Suprapubic skin (tissue), 4 donors: ENCODE data around the gene USP11. TPM values are rescaled to one million over a fixed set of nuclear protein-coding genes. Genes with fewer than 3 reads are reported as not detected.

Experiments used
- DNase-seq, 2 donors: peaks; one replicate each; pipeline ENCODE4 v3.0.0-alpha.2; 2019; ENCODE audit warnings: low spot score in 2 of 2
- H3K27ac ChIP-seq: fragments of 200-600 bp; sonication (generic); one replicate; pipeline ENCODE4 v1.5.1; 2019
- H3K27me3 ChIP-seq: fragments of 200-600 bp; sonication (generic); one replicate; pipeline ENCODE4 v1.5.1; 2019
- H3K36me3 ChIP-seq: fragments of 200-600 bp; sonication (generic); one replicate; pipeline ENCODE4 v1.5.1; 2019
- H3K4me1 ChIP-seq: fragments of 200-600 bp; sonication (generic); one replicate; pipeline ENCODE4 v1.5.1; 2019
- H3K4me3 ChIP-seq: fragments of 200-600 bp; sonication (generic); one replicate; pipeline ENCODE4 v1.5.1; 2019; ENCODE audit warnings: mild to moderate bottlenecking
- H3K9me3 ChIP-seq: fragments of 200-600 bp; sonication (generic); one replicate; pipeline ENCODE4 v1.5.1; 2019
- CTCF ChIP-seq, 2 donors: fragments of 200-600 bp in 1 of 2; fragments of 450-650 bp in 1 of 2; sonication (generic) in 1 of 2; IDR thresholded peaks; one replicate each; pipeline ENCODE4 v1.5.1; 2016 to 2019; ENCODE audit warnings: antibody characterized with exemption in 2 of 2, mild to moderate bottlenecking in 1 of 2, moderate library complexity in 1 of 2
- EP300 ChIP-seq: sonication (generic); formaldehyde crosslinking; IDR thresholded peaks from one replicate; pipeline ENCODE4 v1.6.1; 2017; ENCODE audit warnings: antibody characterized with exemption
- POLR2A ChIP-seq, 2 donors: fragments of 450-650 bp; IDR thresholded peaks; one replicate each; pipeline ENCODE4 v1.6.1; 2017; ENCODE audit warnings: antibody characterized with exemption in 2 of 2, mild to moderate bottlenecking in 2 of 2, moderate library complexity in 2 of 2
- POLR2AphosphoS5 ChIP-seq, 3 donors: sonication (generic); formaldehyde crosslinking; IDR thresholded peaks; one replicate each; pipeline ENCODE4 v1.6.1; 2017; ENCODE audit warnings: antibody characterized with exemption in 3 of 3
- WGBS: methylation state at CpG from one replicate; pipeline ENCODE4 v1.1.5; 2018; 5-methylcytosine and 5-hydroxymethylcytosine counted together
- total RNA-seq, 4 donors: library from RNA; depleted of rRNA; stranded (reverse); fragments of >200 nt; gene quantifications; one replicate each; pipeline ENCODE4 v1.1.0, GENCODE V29; 2016

Gene USP11
- total RNA-seq, 4 donors from 2014 or later = 15.4 to 28.3 (median 20.9) TPM

- Histone ChIP-seq H3K36me3 (peaks cover 40% of the 10 kb centered on the region), H3K4me3 (no peak overlapping the region), H3K4me1 (no peaks in the 10 kb centered on the region), H3K27ac (no peak overlapping the region), H3K9me3 (no peaks in the 10 kb centered on the region), H3K27me3 (no peaks in the 10 kb centered on the region)
- peak in 1 of 2 donors; percentile 44 for DNase-seq
- TF ChIP-seq POLR2A (IDR thresholded peaks at IDR 0.05) = no peak
- WGBS = 96% methylated on average over 9 of the region's 10 CpGs
These were observed 9.5 kb downstream of the USP11 start for GRCh38 chrX:47242321-47242720.

- WGBS = 92% methylated on average over 12 of the region's 14 CpGs
- DNase-seq = peak in 1 of 2 donors; percentile 55
These were observed 10.5 kb downstream of the USP11 start for GRCh38 chrX:47243351-47243750.

GRCh38 chrX:47244676-47245075 lies 11.9 kb downstream of the USP11 start:
- DNase-seq = no peak
- Histone ChIP-seq H3K9me3 (no peaks in the 10 kb centered on the region), H3K27me3 (no peaks in the 10 kb centered on the region), H3K4me1 (no peaks in the 10 kb centered on the region), H3K27ac (no peak overlapping the region), H3K4me3 (no peak overlapping the region), H3K36me3 (peaks cover 43% of the 10 kb centered on the region)
- 87% methylated on average over 8 of the region's 16 CpGs for WGBS
- TF ChIP-seq EP300 (no peak), POLR2AphosphoS5 (IDR thresholded peaks at IDR 0.05) (no peak), POLR2A (IDR thresholded peaks at IDR 0.05) (no peak), CTCF (IDR thresholded peaks at IDR 0.05) (no peak)

More at GRCh38 chrX:47243351-47243750, 10.5 kb downstream of the USP11 start:
- Histone ChIP-seq H3K36me3 (peaks cover 43% of the 10 kb centered on the region), H3K4me3 (no peak overlapping the region), H3K4me1 (no peaks in the 10 kb centered on the region), H3K27me3 (no peaks in the 10 kb centered on the region), H3K27ac (no peak overlapping the region), H3K9me3 (no peaks in the 10 kb centered on the region)
- TF ChIP-seq EP300 = no peak
- no peak for TF ChIP-seq POLR2AphosphoS5 (IDR thresholded peaks at IDR 0.05)

- Histone ChIP-seq H3K27me3 (no peaks in the 10 kb centered on the region), H3K27ac (no peak overlapping the region), H3K4me3 (no peak overlapping the region), H3K4me1 (no peaks in the 10 kb centered on the region), H3K9me3 (no peaks in the 10 kb centered on the region), H3K36me3 (peaks cover 42% of the 10 kb centered on the region)
- WGBS = 89% methylated on average over 10 of the region's 10 CpGs
- TF ChIP-seq POLR2AphosphoS5 (IDR thresholded peaks at IDR 0.05) (no peak), CTCF (IDR thresholded peaks at IDR 0.05) (no peak), POLR2A (IDR thresholded peaks at IDR 0.05) (no peak), EP300 (no peak)
- DNase-seq = no peak
These were observed 12.3 kb downstream of the USP11 start for GRCh38 chrX:47245156-47245555.

GRCh38 chrX:47247206-47247998 lies 14.6 kb downstream of the USP11 start:
- 84% methylated on average over 23 of the region's 23 CpGs for WGBS
- TF ChIP-seq CTCF (IDR thresholded peaks at IDR 0.05) (no peak), POLR2AphosphoS5 (IDR thresholded peaks at IDR 0.05) (no peak), POLR2A (IDR thresholded peaks at IDR 0.05) (no peak)

GRCh38 chrX:47247999-47248320 lies 15.2 kb downstream of the USP11 start:
- Histone ChIP-seq H3K9me3 (no peaks in the 10 kb centered on the region), H3K36me3 (peaks cover 16% of the 10 kb centered on the region), H3K27me3 (no peaks in the 10 kb centered on the region), H3K27ac (no peak overlapping the region), H3K4me1 (no peaks in the 10 kb centered on the region), H3K4me3 (no peak overlapping the region)
- TF ChIP-seq POLR2AphosphoS5 (IDR thresholded peaks at IDR 0.05) = no peak
- TF ChIP-seq EP300 = no peak
- TF ChIP-seq CTCF (IDR thresholded peaks at IDR 0.05) = no peak
- no peak for TF ChIP-seq POLR2A (IDR thresholded peaks at IDR 0.05)
- no peak for DNase-seq
- 74% methylated on average over 13 of the region's 13 CpGs for WGBS

More at GRCh38 chrX:47247206-47247998, 14.6 kb downstream of the USP11 start:
- H3K4me1 ChIP-seq = no peaks in the 10 kb centered on the region
- H3K36me3 ChIP-seq = peaks cover 20% of the 10 kb centered on the region
- no peak overlapping the region for H3K4me3 ChIP-seq
- H3K27me3 ChIP-seq = no peaks in the 10 kb centered on the region
- no peak overlapping the region for H3K27ac ChIP-seq
- no peak for DNase-seq
- no peaks in the 10 kb centered on the region for H3K9me3 ChIP-seq
